Mesendoderm (in vitro differentiated cells): ENCODE data around the gene PCBP3.

Experiments used
- DNase-seq: peaks from one replicate; pipeline ENCODE4 v3.0.0; 2013
- H2AK5ac ChIP-seq: 2 replicates; pipeline ENCODE4 v1.6.1; 2013; ENCODE audit warnings: low read length, inconsistent platforms
- H2BK120ac ChIP-seq: 2 replicates; pipeline ENCODE4 v1.6.1; 2013; ENCODE audit warnings: low read depth, mild to moderate bottlenecking, low read length, moderate library complexity, mixed read lengths
- H2BK15ac ChIP-seq: replicated peaks from 2 replicates; pipeline ENCODE4 v1.6.1; 2013; ENCODE audit warnings: low read depth, mild to moderate bottlenecking, moderate library complexity
- H2BK5ac ChIP-seq: 2 replicates; pipeline ENCODE4 v1.6.1; 2013; ENCODE audit warnings: low read length, inconsistent platforms
- H3K18ac ChIP-seq: 2 replicates; pipeline ENCODE4 v1.6.1; 2013; ENCODE audit warnings: mild to moderate bottlenecking, low read length, mixed read lengths
- H3K23ac ChIP-seq: one replicate; pipeline ENCODE4 v1.6.1; 2013; ENCODE audit warnings: low read length
- H3K27ac ChIP-seq: 2 replicates; pipeline ENCODE4 v1.5.1; 2013; ENCODE audit warnings: low read depth, mild to moderate bottlenecking, inconsistent platforms, low read length, moderate library complexity
- H3K27me3 ChIP-seq: 2 replicates; pipeline ENCODE4 v1.6.1; 2013; ENCODE audit warnings: low read length, control low read depth, mild to moderate bottlenecking, inconsistent platforms; ENCODE audit not compliant: insufficient read depth, poor library complexity
- H3K36me3 ChIP-seq: 2 replicates; pipeline ENCODE4 v1.6.1; 2013; ENCODE audit warnings: low read length, inconsistent platforms; ENCODE audit not compliant: control insufficient read depth, insufficient read depth
- H3K4ac ChIP-seq: one replicate; pipeline ENCODE4 v1.6.1; 2013; ENCODE audit warnings: low read depth, mild to moderate bottlenecking, low read length, moderate library complexity
- H3K4me1 ChIP-seq: 2 replicates; pipeline ENCODE4 v1.6.1; 2013; ENCODE audit warnings: low read depth, low read length, inconsistent platforms; ENCODE audit not compliant: control insufficient read depth
- H3K4me2 ChIP-seq: 2 replicates; pipeline ENCODE4 v1.6.1; 2013; ENCODE audit warnings: low read length
- H3K4me3 ChIP-seq: 2 replicates; pipeline ENCODE4 v1.5.1; 2013; ENCODE audit warnings: mild to moderate bottlenecking, low read length
- H3K56ac ChIP-seq: one replicate; pipeline ENCODE4 v1.6.1; 2013; ENCODE audit warnings: low read length
- H3K79me1 ChIP-seq: 2 replicates; pipeline ENCODE4 v1.6.1; 2013; ENCODE audit warnings: low read length, inconsistent platforms
- H3K79me2 ChIP-seq: 2 replicates; pipeline ENCODE4 v1.6.1; 2013; ENCODE audit warnings: mild to moderate bottlenecking, low read length; ENCODE audit not compliant: control insufficient read depth, insufficient read depth
- H3K9ac ChIP-seq: 2 replicates; pipeline ENCODE4 v1.6.1; 2013; ENCODE audit warnings: low read length, inconsistent platforms
- H4K5ac ChIP-seq: one replicate; pipeline ENCODE4 v1.6.1; 2013; ENCODE audit warnings: low read length
- H4K8ac ChIP-seq: one replicate; pipeline ENCODE4 v1.6.1; 2013; ENCODE audit warnings: low read depth, mild to moderate bottlenecking, control low read depth, low read length, moderate library complexity
- WGBS: extraction: QIAGEN DNeasy Blood & Tissue Kit; methylation state at CpG from one replicate; pipeline ENCODE4 v1.1.7; 2013; ENCODE audit warnings: low lambda C conversion rate, missing lambda C conversion rate; ENCODE audit not compliant: insufficient coverage; ENCODE audit errors: extremely low coverage; 5-methylcytosine and 5-hydroxymethylcytosine counted together

The PCBP3 gene

DNA sequence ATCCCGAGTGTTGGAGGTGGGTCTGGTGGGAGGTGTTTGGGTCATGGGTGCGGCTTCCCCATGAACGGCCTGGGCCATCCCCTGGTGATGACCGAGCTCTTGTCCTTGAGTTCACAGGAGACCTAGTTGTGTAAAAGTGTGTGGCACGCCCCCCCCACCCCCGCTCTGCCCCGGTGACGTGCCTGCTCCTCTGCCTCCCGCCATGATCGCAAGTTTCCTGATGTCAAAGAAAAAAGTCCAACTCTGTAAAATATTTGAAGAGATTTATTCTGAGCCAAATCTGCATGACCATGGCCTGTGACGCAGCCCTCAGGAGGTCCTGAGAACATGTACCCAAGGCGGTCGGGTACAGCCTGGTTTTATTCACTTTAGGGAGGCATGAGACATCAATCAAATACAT, 212.9 kb downstream of the PCBP3 start:
- Histone ChIP-seq H3K4me2 (no peak overlapping the region), H2AK5ac (no peak overlapping the region), H3K4ac (no peak overlapping the region), H4K5ac (no peak overlapping the region), H3K79me2 (no peaks in the 10 kb centered on the region), H4K8ac (no peak overlapping the region), H3K36me3 (no peaks in the 10 kb centered on the region), H3K9ac (no peak overlapping the region), H2BK15ac (no peak overlapping the region), H3K4me1 (no peaks in the 10 kb centered on the region), H2BK5ac (no peak overlapping the region), H3K23ac (no peak overlapping the region), H3K27me3 (no peaks in the 10 kb centered on the region), H3K27ac (no peak overlapping the region), H3K56ac (no peak overlapping the region), H3K79me1 (no peaks in the 10 kb centered on the region), H3K4me3 (no peak overlapping the region), H2BK120ac (no peak overlapping the region), H3K18ac (no peak overlapping the region)
- DNase-seq: no peak
- no CpG with 5 or more reads among the region's 13 CpGs for WGBS

DNA sequence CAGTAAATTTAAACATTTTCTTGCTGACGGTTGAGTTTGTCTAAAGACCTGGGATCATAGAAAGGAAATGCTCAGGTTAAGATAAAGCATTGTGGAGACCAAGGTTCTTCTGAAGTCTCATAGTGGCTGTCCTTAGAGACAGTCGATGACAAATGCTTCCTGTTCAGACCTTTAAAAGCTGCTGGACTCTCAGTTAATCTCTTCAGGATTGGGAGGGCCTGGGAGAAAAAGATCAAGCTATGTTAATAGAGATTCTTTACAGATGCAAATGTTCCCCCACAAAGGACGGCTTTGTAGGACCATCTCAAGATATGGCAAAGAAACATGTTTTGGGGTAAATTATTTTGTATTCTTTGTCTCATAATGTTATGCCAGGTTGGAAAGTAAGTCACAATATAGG, 213.4 kb downstream of the PCBP3 start:
- Histone ChIP-seq H3K4ac (no peak overlapping the region), H3K27ac (no peak overlapping the region), H3K27me3 (no peaks in the 10 kb centered on the region), H3K36me3 (no peaks in the 10 kb centered on the region), H3K4me2 (no peak overlapping the region), H4K8ac (no peak overlapping the region), H3K56ac (no peak overlapping the region), H2BK5ac (no peak overlapping the region), H3K18ac (no peak overlapping the region), H3K4me3 (no peak overlapping the region), H3K9ac (no peak overlapping the region), H3K23ac (no peak overlapping the region), H4K5ac (no peak overlapping the region), H2BK120ac (no peak overlapping the region), H2BK15ac (no peak overlapping the region), H3K79me2 (no peaks in the 10 kb centered on the region), H3K4me1 (no peaks in the 10 kb centered on the region), H2AK5ac (no peak overlapping the region), H3K79me1 (no peaks in the 10 kb centered on the region)
- DNase-seq: no peak
- WGBS: no CpG with 5 or more reads among the region's 3 CpGs

DNA sequence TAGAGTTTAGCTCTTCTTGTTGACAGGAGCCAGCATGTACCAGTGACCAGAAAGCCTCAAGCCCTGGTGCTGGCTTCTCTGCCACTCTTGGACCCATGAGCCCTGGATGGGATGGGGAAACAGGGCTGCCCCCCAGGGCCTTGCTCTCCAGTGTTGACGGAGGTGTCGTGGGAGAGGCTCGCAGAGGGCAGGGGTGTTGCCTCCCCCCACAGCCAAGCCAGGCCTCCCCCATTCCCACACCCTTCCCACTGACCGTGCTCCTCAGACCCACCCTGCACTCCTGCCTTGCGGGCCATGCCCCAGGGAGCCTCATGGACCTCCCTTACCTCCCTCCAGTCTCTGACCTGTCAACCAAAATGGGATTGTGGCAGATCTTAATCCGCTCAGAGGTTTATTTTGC, 214.2 kb downstream of the PCBP3 start:
- no peak overlapping the region for H2AK5ac ChIP-seq
- H3K18ac ChIP-seq: no peak overlapping the region
- H3K4me3 ChIP-seq: no peak overlapping the region
- no peak overlapping the region for H3K4me2 ChIP-seq
- no peak overlapping the region for H2BK5ac ChIP-seq
- no peak overlapping the region for H3K4ac ChIP-seq
- no peaks in the 10 kb centered on the region for H3K36me3 ChIP-seq
- H2BK120ac ChIP-seq: no peak overlapping the region
- H3K23ac ChIP-seq: no peak overlapping the region
- H3K79me1 ChIP-seq: no peaks in the 10 kb centered on the region
- H3K79me2 ChIP-seq: no peaks in the 10 kb centered on the region
- no peak overlapping the region for H2BK15ac ChIP-seq
- H3K27ac ChIP-seq: no peak overlapping the region
- no peak overlapping the region for H4K5ac ChIP-seq
- H3K27me3 ChIP-seq: no peaks in the 10 kb centered on the region
- no peak overlapping the region for H3K56ac ChIP-seq
- no peak for DNase-seq
- no CpG with 5 or more reads among the region's 6 CpGs for WGBS
- no peaks in the 10 kb centered on the region for H3K4me1 ChIP-seq
- no peak overlapping the region for H4K8ac ChIP-seq
- H3K9ac ChIP-seq: no peak overlapping the region

DNA sequence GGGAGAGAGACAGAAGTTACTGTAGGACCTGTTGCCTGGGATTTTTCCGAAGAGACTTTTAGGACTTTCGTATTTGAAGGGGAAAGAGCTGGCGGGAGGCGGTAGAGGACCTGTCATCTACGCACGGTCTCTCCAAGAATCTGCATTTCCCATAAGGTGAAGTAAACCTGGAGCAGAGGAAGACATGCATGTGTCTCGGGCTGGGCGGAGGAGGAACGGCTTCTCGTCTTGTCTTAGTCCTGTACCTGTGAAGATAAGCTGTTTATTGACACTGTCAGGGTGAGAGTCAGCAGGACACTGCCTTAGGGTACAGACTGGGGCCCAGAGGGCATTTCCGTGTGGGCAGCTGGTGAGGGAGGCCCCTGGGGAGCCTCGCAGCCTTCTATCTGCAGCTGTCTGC, 214.7 kb downstream of the PCBP3 start:
- DNase-seq: no peak
- H4K5ac ChIP-seq: no peak overlapping the region
- H3K56ac ChIP-seq: no peak overlapping the region
- no peak overlapping the region for H2BK15ac ChIP-seq
- no peaks in the 10 kb centered on the region for H3K27me3 ChIP-seq
- WGBS: no CpG with 5 or more reads among the region's 12 CpGs
- H3K4ac ChIP-seq: no peak overlapping the region
- no peak overlapping the region for H2BK5ac ChIP-seq
- no peak overlapping the region for H2AK5ac ChIP-seq
- no peak overlapping the region for H3K23ac ChIP-seq
- H3K4me3 ChIP-seq: no peak overlapping the region
- H3K79me1 ChIP-seq: no peaks in the 10 kb centered on the region
- H3K9ac ChIP-seq: no peak overlapping the region
- H3K4me2 ChIP-seq: no peak overlapping the region
- H3K79me2 ChIP-seq: no peaks in the 10 kb centered on the region
- no peak overlapping the region for H3K18ac ChIP-seq
- H3K36me3 ChIP-seq: no peaks in the 10 kb centered on the region
- H2BK120ac ChIP-seq: no peak overlapping the region
- H4K8ac ChIP-seq: no peak overlapping the region
- H3K4me1 ChIP-seq: no peaks in the 10 kb centered on the region
- H3K27ac ChIP-seq: no peak overlapping the region

DNA sequence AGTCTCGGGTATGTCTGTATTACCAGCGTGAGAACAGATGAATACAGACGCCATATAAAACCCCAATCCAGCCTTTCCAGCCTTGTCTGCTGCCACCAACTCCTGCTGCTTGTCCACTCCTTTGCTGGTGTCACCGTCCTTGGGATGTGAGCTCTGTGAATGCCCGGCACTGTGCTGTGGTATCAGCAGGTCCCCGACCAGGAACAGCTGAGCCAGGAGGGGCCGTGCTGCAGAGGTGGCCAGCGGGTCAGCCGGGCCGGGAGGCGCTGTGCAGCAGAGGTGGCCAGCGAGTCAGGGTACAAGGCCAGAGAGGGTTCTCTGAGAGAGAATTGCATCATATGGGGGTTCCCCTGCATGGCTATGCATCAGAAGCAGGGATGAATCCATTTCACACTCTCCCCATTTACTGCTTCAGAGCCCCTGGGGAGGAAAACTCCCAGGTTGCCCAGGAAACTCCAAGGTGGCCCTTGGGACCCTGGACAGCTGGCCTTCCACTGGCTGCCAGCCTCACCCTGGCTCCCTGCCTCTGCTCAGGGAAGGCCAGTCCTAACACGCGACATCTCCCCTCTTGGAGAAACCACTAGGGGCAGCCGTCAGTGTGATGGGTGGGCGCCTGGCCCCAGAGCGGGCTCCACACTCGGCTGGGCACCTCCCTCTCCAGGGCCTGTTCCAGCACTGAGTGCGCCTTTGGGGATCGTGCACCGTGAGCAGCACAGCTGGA, 215.7 kb downstream of the PCBP3 start:
- Histone ChIP-seq H3K23ac (no peak overlapping the region), H2AK5ac (no peak overlapping the region), H3K4me2 (no peak overlapping the region), H3K4me1 (no peaks in the 10 kb centered on the region), H3K36me3 (no peaks in the 10 kb centered on the region), H3K9ac (no peak overlapping the region), H3K4me3 (no peak overlapping the region), H3K79me2 (no peaks in the 10 kb centered on the region), H3K4ac (no peak overlapping the region), H2BK120ac (no peak overlapping the region), H3K56ac (no peak overlapping the region), H3K79me1 (no peaks in the 10 kb centered on the region), H3K18ac (no peak overlapping the region), H4K5ac (no peak overlapping the region), H2BK15ac (no peak overlapping the region), H4K8ac (no peak overlapping the region), H3K27me3 (no peaks in the 10 kb centered on the region), H3K27ac (no peak overlapping the region), H2BK5ac (no peak overlapping the region)
- DNase-seq: no peak
- WGBS: no CpG with 5 or more reads among the region's 21 CpGs

DNA sequence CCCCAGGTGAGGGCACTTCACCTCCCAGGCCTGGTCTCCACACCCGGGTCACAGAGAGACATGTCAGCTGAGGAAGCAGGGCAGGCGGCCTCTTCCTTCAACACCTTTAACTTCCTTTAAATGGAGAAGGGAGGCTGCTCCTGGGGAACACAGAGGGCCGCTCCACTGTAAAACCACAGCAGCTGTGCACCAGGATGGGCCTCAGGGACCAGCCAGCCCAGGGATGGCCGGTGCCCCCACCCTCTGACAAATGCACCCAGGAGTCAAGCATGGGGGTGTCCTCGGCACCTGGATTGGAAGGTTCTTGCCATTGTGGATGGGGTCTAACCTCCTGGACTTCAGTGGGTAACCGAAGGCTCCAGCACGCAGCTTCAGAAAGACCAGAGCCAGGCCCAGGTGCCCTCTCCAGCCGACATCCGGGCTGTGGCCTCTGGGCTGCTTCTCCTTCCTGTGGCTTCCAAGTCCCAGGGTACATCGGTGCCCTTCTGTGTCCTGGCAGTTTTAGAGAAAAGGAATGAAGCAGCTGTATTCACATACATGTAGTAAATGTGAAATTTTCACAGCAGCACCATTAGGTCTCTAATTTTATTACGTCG, 216.3 kb downstream of the PCBP3 start:
- Histone ChIP-seq H3K27ac (no peak overlapping the region), H3K9ac (no peak overlapping the region), H3K56ac (no peak overlapping the region), H4K5ac (no peak overlapping the region), H3K4ac (no peak overlapping the region), H2BK15ac (no peak overlapping the region), H3K4me2 (no peak overlapping the region), H2BK5ac (no peak overlapping the region), H3K18ac (no peak overlapping the region), H3K4me3 (no peak overlapping the region), H3K79me2 (no peaks in the 10 kb centered on the region), H3K36me3 (no peaks in the 10 kb centered on the region), H3K27me3 (no peaks in the 10 kb centered on the region), H3K23ac (no peak overlapping the region), H2AK5ac (no peak overlapping the region), H4K8ac (no peak overlapping the region), H2BK120ac (no peak overlapping the region), H3K79me1 (no peaks in the 10 kb centered on the region), H3K4me1 (no peaks in the 10 kb centered on the region)
- no peak for DNase-seq
- no CpG with 5 or more reads among the region's 12 CpGs for WGBS
